HCT116 (cell line): ENCODE data around the gene ACTN1.

ENCODE experiments used
- JUND ChIP-seq: IDR thresholded peaks from 2 replicates; pipeline ENCODE4 v1.6.1; 2012
- TF ChIP-seq, protein P1 (sequence below): IDR thresholded peaks from 2 replicates; pipeline ENCODE4 v1.6.1; 2012; ENCODE audit warnings: low read depth

DNA sequence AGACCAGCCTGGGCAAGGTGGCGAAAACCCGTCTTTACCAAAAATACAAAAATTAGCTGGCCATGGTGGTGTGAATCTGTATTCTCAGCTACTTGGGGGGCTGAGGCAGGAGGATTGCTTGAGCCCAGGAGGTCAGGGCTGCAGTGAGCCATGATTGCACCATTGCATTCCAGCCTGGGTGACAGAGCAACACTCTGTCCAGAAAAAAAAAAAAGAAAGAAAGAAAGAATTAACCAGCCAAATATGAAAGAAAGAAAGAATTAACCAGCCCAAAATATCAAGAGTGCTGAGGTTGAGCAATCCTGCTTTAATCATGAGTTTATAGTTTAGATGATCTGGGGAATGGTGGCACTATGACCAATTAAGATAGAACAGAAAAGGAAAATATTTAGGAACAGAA lies 3.5 kb upstream of the ACTN1 start:
- TF ChIP-seq JUND: no peak
- TF ChIP-seq, protein P1, sequence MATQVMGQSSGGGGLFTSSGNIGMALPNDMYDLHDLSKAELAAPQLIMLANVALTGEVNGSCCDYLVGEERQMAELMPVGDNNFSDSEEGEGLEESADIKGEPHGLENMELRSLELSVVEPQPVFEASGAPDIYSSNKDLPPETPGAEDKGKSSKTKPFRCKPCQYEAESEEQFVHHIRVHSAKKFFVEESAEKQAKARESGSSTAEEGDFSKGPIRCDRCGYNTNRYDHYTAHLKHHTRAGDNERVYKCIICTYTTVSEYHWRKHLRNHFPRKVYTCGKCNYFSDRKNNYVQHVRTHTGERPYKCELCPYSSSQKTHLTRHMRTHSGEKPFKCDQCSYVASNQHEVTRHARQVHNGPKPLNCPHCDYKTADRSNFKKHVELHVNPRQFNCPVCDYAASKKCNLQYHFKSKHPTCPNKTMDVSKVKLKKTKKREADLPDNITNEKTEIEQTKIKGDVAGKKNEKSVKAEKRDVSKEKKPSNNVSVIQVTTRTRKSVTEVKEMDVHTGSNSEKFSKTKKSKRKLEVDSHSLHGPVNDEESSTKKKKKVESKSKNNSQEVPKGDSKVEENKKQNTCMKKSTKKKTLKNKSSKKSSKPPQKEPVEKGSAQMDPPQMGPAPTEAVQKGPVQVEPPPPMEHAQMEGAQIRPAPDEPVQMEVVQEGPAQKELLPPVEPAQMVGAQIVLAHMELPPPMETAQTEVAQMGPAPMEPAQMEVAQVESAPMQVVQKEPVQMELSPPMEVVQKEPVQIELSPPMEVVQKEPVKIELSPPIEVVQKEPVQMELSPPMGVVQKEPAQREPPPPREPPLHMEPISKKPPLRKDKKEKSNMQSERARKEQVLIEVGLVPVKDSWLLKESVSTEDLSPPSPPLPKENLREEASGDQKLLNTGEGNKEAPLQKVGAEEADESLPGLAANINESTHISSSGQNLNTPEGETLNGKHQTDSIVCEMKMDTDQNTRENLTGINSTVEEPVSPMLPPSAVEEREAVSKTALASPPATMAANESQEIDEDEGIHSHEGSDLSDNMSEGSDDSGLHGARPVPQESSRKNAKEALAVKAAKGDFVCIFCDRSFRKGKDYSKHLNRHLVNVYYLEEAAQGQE: no peak
